Loucy (cell line): ENCODE results near the gene CALCB.

Experiments
- H2AFZ ChIP-seq: fragments of 200-600 bp; sonication (generic); 2 replicates; pipeline ENCODE4 v1.6.0; 2016; ENCODE audit warnings: antibody characterized with exemption, mild to moderate bottlenecking, low read length, moderate library complexity
- H3F3A ChIP-seq: fragments of 200-600 bp; 2 replicates; pipeline ENCODE4 v1.6.0; 2016; ENCODE audit warnings: antibody characterized with exemption, low read depth, mild to moderate bottlenecking
- H3K27me3 ChIP-seq: fragments of 200-600 bp; sonication (generic); 2 replicates; pipeline ENCODE4 v1.6.1; 2014; ENCODE audit warnings: low read length, mild to moderate bottlenecking; ENCODE audit not compliant: insufficient read depth, poor library complexity, severe bottlenecking
- H3K36me3 ChIP-seq: fragments of 200-600 bp; sonication (generic); 2 replicates; pipeline ENCODE4 v1.6.1; 2016; ENCODE audit warnings: low read length; ENCODE audit not compliant: insufficient read depth
- H3K4me1 ChIP-seq: fragments of 200-600 bp; sonication (generic); 2 replicates; pipeline ENCODE4 v1.5.1; 2014; ENCODE audit warnings: low read length, mild to moderate bottlenecking; ENCODE audit not compliant: insufficient read depth, poor library complexity, severe bottlenecking
- H3K4me2 ChIP-seq: fragments of 200-600 bp; sonication (generic); 2 replicates; pipeline ENCODE4 v1.6.0; 2014; ENCODE audit warnings: antibody characterized with exemption, low read length, low read depth, mild to moderate bottlenecking; ENCODE audit not compliant: poor library complexity, severe bottlenecking
- H3K4me3 ChIP-seq: fragments of 200-600 bp; sonication (generic); 2 replicates; pipeline ENCODE4 v1.5.1; 2014; ENCODE audit warnings: low read length, mild to moderate bottlenecking, mixed read lengths; ENCODE audit not compliant: poor library complexity, severe bottlenecking
- H3K79me2 ChIP-seq: fragments of 200-600 bp; sonication (generic); 2 replicates; pipeline ENCODE4 v1.6.1; 2014; ENCODE audit warnings: low read length; ENCODE audit not compliant: insufficient read depth
- H3K9ac ChIP-seq: fragments of 200-600 bp; sonication (generic); 2 replicates; pipeline ENCODE4 v1.6.0; 2014; ENCODE audit warnings: mild to moderate bottlenecking, low read depth, low read length, moderate library complexity; ENCODE audit not compliant: poor library complexity, severe bottlenecking
- H3K9me2 ChIP-seq: fragments of 200-600 bp; sonication (generic); replicated peaks from 2 replicates; pipeline ENCODE4 v1.6.1; 2016; ENCODE audit warnings: low read depth, low read length, mixed read lengths
- H3K9me3 ChIP-seq: fragments of 200-600 bp; sonication (generic); 2 replicates; pipeline ENCODE4 v1.6.1; 2014; ENCODE audit warnings: mild to moderate bottlenecking, antibody characterized with exemption, low read length, low read depth; ENCODE audit not compliant: insufficient read depth
- H4K20me1 ChIP-seq: fragments of 200-600 bp; sonication (generic); 2 replicates; pipeline ENCODE4 v1.6.0; 2014; ENCODE audit warnings: antibody characterized with exemption, low read length, mild to moderate bottlenecking; ENCODE audit not compliant: insufficient read depth, poor library complexity, severe bottlenecking
- EZH2phosphoT487 ChIP-seq: fragments of 200-600 bp; IDR thresholded peaks from 2 replicates; pipeline ENCODE4 v1.6.1; 2018; ENCODE audit warnings: antibody characterized with exemption, mild to moderate bottlenecking, moderate library complexity, borderline replicate concordance
- TF ChIP-seq, protein P1 (sequence below): fragments of 200-600 bp; sonication (generic); conservative IDR thresholded peaks from 2 replicates; pipeline ENCODE4 v1.5.1; 2014; ENCODE audit warnings: mild to moderate bottlenecking, antibody characterized with exemption, low read length

Gene CALCB

DNA sequence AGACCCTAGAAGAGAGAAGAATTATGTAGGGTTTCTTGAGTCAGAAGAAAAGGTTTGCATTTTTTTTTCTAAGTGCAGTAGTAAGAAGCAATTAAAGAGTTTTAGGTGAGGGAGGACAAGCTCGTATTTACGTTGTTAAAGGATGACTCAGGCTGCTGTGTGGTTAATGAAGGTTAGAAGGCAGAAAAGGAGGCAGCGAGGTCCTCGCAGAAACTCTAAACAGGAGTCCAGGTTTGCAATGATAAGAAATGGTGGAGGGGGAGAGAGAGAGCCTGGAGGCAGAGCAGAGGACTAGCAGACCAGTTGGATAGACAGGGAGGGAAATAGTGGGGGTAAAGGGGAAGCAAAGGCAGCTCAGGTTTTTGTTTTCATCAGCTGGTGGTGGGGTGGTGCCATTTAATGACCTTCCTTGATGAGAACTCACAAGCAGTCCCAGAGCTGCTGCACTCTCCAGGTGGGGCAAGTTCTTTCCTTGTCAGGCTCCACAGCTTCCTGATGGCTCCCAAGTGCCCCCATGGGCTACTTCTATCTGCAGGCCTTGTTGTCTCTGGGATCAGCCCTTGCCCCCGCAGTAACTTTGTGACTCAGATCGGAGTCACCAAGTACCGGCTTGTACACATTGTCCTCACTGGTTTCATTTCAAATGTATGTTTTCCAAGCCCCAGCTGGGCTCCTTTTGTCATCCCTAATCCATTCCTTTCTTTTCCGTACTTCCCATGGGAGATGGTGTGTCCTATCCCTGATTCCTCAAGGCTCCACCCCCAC is 33.0 kb downstream of the CALCB start:
- H3F3A ChIP-seq: no peaks in the 10 kb centered on the region
- H3K4me1 ChIP-seq: peaks cover 47% of the 10 kb centered on the region
- H3K79me2 ChIP-seq: no peaks in the 10 kb centered on the region

DNA sequence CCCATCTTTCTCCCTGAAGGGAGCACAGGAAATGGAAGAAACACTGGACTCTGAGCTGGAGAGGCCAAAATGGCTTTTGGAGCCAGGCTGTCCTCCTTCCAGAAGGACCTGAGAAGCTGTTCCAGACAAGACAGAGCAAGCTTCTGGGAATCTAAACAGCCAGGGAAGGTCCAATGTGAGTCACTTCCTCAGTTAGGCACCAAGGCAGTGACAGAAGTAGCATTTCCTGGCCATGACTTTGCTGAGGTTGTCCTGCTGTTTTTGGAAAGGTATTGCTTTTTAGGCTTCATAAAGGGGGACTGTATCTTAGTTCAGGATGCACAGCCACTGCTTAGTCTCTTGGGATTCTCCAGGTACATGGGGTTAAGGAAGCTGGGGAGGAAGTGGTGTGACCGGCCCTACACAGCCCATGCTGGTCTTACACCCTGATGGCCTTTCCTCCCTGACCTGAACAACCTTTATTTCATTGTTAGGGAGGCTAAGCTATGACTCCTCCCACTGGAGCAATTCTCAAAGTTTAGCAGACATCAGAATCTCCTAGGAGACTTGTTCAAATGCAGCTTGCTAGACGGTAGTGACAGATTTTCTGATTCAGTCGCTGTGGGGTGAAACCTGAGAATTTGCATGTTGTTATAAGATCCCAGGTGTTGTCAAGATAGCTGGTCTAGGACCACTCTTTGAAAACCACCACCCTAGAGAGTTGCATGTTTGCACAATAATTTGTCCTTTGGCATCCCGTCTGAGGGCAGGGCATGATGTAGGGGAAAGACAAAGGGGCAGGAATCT is 34.5 kb downstream of the CALCB start:
- no peak overlapping the region for H3K9ac ChIP-seq
- H3K4me2 ChIP-seq: no peak overlapping the region
- peak overlapping the region; percentile 68 for H2AFZ ChIP-seq
- no peaks in the 10 kb centered on the region for H4K20me1 ChIP-seq
- no peaks in the 10 kb centered on the region for H3K27me3 ChIP-seq
- TF ChIP-seq EZH2phosphoT487: no peak
- TF ChIP-seq, protein P1, sequence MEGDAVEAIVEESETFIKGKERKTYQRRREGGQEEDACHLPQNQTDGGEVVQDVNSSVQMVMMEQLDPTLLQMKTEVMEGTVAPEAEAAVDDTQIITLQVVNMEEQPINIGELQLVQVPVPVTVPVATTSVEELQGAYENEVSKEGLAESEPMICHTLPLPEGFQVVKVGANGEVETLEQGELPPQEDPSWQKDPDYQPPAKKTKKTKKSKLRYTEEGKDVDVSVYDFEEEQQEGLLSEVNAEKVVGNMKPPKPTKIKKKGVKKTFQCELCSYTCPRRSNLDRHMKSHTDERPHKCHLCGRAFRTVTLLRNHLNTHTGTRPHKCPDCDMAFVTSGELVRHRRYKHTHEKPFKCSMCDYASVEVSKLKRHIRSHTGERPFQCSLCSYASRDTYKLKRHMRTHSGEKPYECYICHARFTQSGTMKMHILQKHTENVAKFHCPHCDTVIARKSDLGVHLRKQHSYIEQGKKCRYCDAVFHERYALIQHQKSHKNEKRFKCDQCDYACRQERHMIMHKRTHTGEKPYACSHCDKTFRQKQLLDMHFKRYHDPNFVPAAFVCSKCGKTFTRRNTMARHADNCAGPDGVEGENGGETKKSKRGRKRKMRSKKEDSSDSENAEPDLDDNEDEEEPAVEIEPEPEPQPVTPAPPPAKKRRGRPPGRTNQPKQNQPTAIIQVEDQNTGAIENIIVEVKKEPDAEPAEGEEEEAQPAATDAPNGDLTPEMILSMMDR: no peak
- no peaks in the 10 kb centered on the region for H3K9me3 ChIP-seq
- H3K4me3 ChIP-seq: no peak overlapping the region
- no peaks in the 10 kb centered on the region for H3F3A ChIP-seq
- no peaks in the 10 kb centered on the region for H3K36me3 ChIP-seq
- no peaks in the 10 kb centered on the region for H3K9me2 ChIP-seq
- H3K4me1 ChIP-seq: peaks cover 60% of the 10 kb centered on the region
- no peaks in the 10 kb centered on the region for H3K79me2 ChIP-seq

More for the DNA sequence above, 33.0 kb downstream of the CALCB start:
- no peaks in the 10 kb centered on the region for H3K9me3 ChIP-seq
- H3K4me2 ChIP-seq: peak overlapping the region; percentile 22
- no peaks in the 10 kb centered on the region for H3K9me2 ChIP-seq
- TF ChIP-seq, protein P1: no peak
- TF ChIP-seq EZH2phosphoT487: no peak
- H3K27me3 ChIP-seq: no peaks in the 10 kb centered on the region
- no peak overlapping the region for H3K4me3 ChIP-seq
- no peaks in the 10 kb centered on the region for H4K20me1 ChIP-seq
- H3K9ac ChIP-seq: peak overlapping the region; percentile 8
- peak overlapping the region; percentile 68 for H2AFZ ChIP-seq
- no peaks in the 10 kb centered on the region for H3K36me3 ChIP-seq

DNA sequence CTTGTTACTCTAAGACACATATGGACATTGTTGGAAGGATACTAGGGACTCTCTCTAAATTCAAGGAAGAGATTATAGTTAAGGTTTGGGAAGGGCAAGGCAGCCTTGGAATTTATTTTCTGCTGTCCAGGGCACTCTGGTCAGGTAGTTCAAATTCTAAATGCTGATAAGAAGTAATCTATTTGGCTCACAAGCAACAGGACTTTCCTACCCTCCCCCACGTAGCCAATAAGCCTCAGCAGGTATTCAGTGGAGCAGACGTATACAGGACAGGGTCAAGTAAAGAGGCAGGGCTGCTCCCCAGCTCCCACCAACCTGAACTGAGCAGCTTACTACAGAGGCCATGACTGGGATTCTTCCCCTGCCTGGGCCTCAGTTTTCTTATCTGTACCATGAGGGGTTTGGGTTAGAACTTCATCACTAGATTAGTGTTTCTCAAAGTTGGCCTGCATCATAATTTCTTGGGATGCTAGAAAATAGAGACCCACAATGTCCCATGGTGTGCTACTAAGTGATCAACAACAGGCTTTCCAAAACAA is 35.3 kb downstream of the CALCB start:
- no peaks in the 10 kb centered on the region for H3K79me2 ChIP-seq
- no peak overlapping the region for H3K4me2 ChIP-seq
- H3K9ac ChIP-seq: no peak overlapping the region
- TF ChIP-seq, protein P1: no peak
- no peak for TF ChIP-seq EZH2phosphoT487
- H3K4me1 ChIP-seq: peaks cover 65% of the 10 kb centered on the region
- no peaks in the 10 kb centered on the region for H3K9me2 ChIP-seq
- H2AFZ ChIP-seq: no peak overlapping the region
- no peaks in the 10 kb centered on the region for H3K36me3 ChIP-seq
- H3F3A ChIP-seq: no peaks in the 10 kb centered on the region
- no peaks in the 10 kb centered on the region for H4K20me1 ChIP-seq
- no peaks in the 10 kb centered on the region for H3K27me3 ChIP-seq
- no peaks in the 10 kb centered on the region for H3K9me3 ChIP-seq
- H3K4me3 ChIP-seq: no peak overlapping the region
